A549 treated with ZK216348 at 1 μM for 4 hours (cell line): ENCODE data around the gene C19orf38. TPM values are rescaled to one million over a fixed set of nuclear protein-coding genes. Genes with fewer than 3 reads are reported as not detected.

ENCODE experiments used
- total RNA-seq: library from RNA; stranded (reverse); fragments of 200-300 nt; extraction: Qiagen RNA extraction; gene quantifications from 5 replicates; pipeline ENCODE4 v1.2.3, GENCODE V29; 2022; ENCODE audit warnings: low read depth

C19orf38 gene
- total RNA-seq: not detected in 5 replicates

DNA sequence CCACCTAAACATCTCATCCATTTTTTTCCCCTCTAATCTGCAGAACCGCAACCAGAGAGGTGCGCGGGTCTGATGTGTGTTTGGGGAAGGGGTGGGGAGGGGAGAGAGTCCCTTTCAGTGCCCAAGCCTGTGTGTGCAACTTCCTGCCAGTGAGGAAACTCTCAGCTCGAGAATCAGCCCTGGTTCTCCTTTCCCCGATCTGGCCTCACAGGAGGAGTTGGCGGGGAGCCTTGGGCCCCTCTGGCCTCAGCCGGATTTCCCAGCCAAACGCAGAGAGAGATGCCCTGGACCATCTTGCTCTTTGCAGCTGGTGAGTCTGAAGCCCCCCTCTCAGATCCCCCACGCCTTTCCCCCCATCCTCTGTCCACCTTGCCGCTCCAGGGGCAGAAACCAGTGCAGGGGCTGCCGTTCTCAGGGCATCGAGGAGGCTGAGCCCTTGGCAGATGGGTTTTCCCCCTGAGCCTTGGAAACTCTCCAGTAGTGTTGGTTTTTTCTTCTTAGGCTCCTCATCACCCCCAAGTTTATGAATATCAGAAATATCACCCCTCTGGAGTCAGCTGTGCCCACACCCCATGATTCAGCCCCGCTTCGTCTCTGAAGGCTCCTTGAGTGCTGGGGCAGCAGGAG is at the start of gene C19orf38:
Gene C19orf38 (plus strand): TSS at position 186 of the 627 bp plus-strand sequence. CDS start 94 bp downstream, at position 280.

DNA sequence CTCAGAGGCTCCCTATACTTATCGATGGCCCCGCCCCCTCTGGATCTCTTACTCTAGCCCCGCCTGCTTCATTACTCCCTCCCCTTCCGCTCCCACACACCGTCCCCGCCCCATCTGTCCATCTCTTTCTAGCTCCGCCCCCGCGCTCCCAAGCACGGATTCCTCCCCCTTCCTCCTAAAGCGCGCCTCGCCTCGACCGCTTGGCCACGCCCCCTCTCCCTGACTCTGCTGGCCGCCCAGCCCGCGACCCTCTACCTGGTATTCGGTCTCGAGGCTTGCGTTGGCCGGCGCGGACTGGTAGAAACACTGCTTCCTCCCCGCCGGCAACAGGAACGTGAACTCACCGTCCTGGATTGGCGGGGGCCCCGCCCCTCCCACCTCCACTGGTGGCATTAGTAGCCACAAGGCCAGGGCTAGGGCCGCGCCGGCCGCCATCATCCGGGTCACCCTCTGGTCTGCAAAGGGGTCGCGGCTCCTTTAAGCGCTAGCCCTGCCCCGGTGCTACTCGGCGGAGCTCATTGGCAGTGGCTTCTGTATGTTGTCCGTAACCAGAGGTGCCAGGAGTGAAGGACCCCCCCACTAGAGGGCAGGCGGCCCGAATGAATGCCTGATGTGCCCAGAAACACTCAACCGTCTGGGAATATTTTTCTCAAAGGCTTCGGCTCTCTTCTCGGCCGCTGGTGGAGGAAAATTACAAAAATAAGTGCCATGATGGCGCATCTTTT is 12.3 kb upstream of the C19orf38 start, which contains the start of gene TMED1:
Gene TMED1 (minus strand): TSS at position 459 of the 725 bp plus-strand sequence. CDS start 21 bp downstream, at position 438.

GRCh38 chr19:10870955-10871603 is 22.9 kb downstream of the C19orf38 start, which contains the start of gene CARM1:
TSS of gene CARM1 (plus strand) at chr19:10871553. CDS start at chr19:10871703, 150 bp downstream.

Other genes starting within 250 kb of the C19orf38 start
- gene SLC44A2, start 222.9 kb upstream of the C19orf38 start, total RNA-seq: 6.8 to 7.7 TPM (median 7.2 TPM) in 5 replicates
- gene ILF3, start 194.1 kb upstream of the C19orf38 start, total RNA-seq: 137 to 175 TPM (median 172 TPM) in 5 replicates
- gene QTRT1, start 147.0 kb upstream of the C19orf38 start, total RNA-seq: 22.5 to 37.4 TPM (median 33.9 TPM) in 5 replicates
- gene DNM2, start 130.3 kb upstream of the C19orf38 start, total RNA-seq: 38.9 to 61.4 TPM (median 57.9 TPM) in 5 replicates
- gene TMED1, start 12.2 kb upstream of the C19orf38 start, total RNA-seq: 16.5 to 31.5 TPM (median 29.4 TPM) in 5 replicates
- gene CARM1, start 23.1 kb downstream of the C19orf38 start, total RNA-seq: 30.1 to 52.5 TPM (median 50.5 TPM) in 5 replicates
- 12.1 to 24.2 TPM (median 20.4 TPM) in 5 replicates for gene YIPF2, start 80.2 kb downstream of the C19orf38 start, total RNA-seq
- 11.4 to 20.3 TPM (median 18.7 TPM) in 5 replicates for gene TIMM29, start 80.4 kb downstream of the C19orf38 start, total RNA-seq
- gene SMARCA4, start 112.6 kb downstream of the C19orf38 start, total RNA-seq: 9.1 to 12.0 TPM (median 11.8 TPM) in 5 replicates
- 21.9 to 29.9 TPM (median 27.9 TPM) in 5 replicates for gene LDLR, start 241.0 kb downstream of the C19orf38 start, total RNA-seq